ENCODE data around the gene HLA-DMA.
A peak's percentile ranks its signal among the peaks of the same experiment; 100 is the strongest.
"Not testable (repeated sequence)": the region's sequence is repeated elsewhere in the genome, so short reads cannot be mapped to it uniquely, and the experiment has no call there.

Gene HLA-DMA

DNA sequence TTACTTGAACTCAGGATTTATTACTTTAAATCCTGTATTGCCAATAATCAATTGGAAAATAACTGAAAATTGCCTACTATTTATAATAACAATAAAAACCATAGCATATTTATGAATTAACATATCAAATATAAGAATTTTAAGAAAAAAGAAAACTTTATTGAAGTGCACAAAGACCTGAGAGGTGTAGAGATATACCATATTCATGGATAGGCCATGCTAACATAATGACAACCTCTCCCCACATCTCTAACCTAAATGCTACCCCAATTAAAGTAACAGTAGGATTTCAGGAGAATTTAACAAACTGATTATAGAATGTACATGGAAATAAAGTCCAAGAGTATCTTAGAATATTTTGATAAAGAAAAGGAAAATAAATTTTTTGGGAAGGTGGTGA lies 6.9 kb downstream of the HLA-DMA start:
- no peak overlapping the region for H2AFZ ChIP-seq (ENCODE audit: low read depth, low read length, severe bottlenecking)
- H3K27ac ChIP-seq (ENCODE audit: low read depth, low read length), result peak overlapping the region; percentile 97
- H3K9ac ChIP-seq (ENCODE audit: low read length), result peak overlapping the region; percentile 63
- H3K9me3 ChIP-seq (ENCODE audit: insufficient read depth, low read length), result no peaks in the 10 kb centered on the region
- no peaks in the 10 kb centered on the region for H3K27me3 ChIP-seq (ENCODE audit: low read length)
- H3K79me2 ChIP-seq (ENCODE audit: insufficient read depth, low read length), result peaks cover 38% of the 10 kb centered on the region; the same call in 1 of the 2 replicates
- peaks cover 7% of the 10 kb centered on the region; the same call in 1 of the 2 replicates for H3K36me3 ChIP-seq (ENCODE audit: low read length)
- no peaks in the 10 kb centered on the region for H4K20me1 ChIP-seq (ENCODE audit: low read depth, low read length)
- TF ChIP-seq EZH2phosphoT487 (conservative IDR thresholded peaks at IDR 0.05; ENCODE audit: low read length), result no peak
- TF ChIP-seq, protein P1, sequence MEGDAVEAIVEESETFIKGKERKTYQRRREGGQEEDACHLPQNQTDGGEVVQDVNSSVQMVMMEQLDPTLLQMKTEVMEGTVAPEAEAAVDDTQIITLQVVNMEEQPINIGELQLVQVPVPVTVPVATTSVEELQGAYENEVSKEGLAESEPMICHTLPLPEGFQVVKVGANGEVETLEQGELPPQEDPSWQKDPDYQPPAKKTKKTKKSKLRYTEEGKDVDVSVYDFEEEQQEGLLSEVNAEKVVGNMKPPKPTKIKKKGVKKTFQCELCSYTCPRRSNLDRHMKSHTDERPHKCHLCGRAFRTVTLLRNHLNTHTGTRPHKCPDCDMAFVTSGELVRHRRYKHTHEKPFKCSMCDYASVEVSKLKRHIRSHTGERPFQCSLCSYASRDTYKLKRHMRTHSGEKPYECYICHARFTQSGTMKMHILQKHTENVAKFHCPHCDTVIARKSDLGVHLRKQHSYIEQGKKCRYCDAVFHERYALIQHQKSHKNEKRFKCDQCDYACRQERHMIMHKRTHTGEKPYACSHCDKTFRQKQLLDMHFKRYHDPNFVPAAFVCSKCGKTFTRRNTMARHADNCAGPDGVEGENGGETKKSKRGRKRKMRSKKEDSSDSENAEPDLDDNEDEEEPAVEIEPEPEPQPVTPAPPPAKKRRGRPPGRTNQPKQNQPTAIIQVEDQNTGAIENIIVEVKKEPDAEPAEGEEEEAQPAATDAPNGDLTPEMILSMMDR (IDR thresholded peaks at IDR 0.05; ENCODE audit: insufficient read depth, low read length, poor library complexity, severe bottlenecking), result no peak
- peak overlapping the region; percentile 72 for H3K4me2 ChIP-seq (ENCODE audit: low read depth, low read length, poor library complexity, severe bottlenecking)
- peaks cover 88% of the 10 kb centered on the region for H3F3A ChIP-seq (ENCODE audit: insufficient read depth)
- peak overlapping the region; percentile 33 for H3K4me3 ChIP-seq (ENCODE audit: insufficient read depth, low read length, poor library complexity, severe bottlenecking)
- no peaks in the 10 kb centered on the region for H3K9me2 ChIP-seq (replicated peaks; ENCODE audit: insufficient read depth, low read length)

GRCh38 chr6:32945108-32945760 lies 7.7 kb downstream of the HLA-DMA start:
- Histone ChIP-seq H3K36me3 (ENCODE audit: low read length) (peaks cover 7% of the 10 kb centered on the region; the same call in 1 of the 2 replicates), H3K4me2 (ENCODE audit: low read depth, low read length, poor library complexity, severe bottlenecking) (peak overlapping the region; percentile 72), H3K79me2 (ENCODE audit: insufficient read depth, low read length) (peaks cover 38% of the 10 kb centered on the region), H3K27ac (ENCODE audit: low read depth, low read length) (peak overlapping the region; percentile 97), H4K20me1 (ENCODE audit: low read depth, low read length) (no peaks in the 10 kb centered on the region), H3K9me3 (ENCODE audit: insufficient read depth, low read length) (no peaks in the 10 kb centered on the region), H3K27me3 (ENCODE audit: low read length) (no peaks in the 10 kb centered on the region), H3K9me2 (replicated peaks; ENCODE audit: insufficient read depth, low read length) (no peaks in the 10 kb centered on the region), H3F3A (ENCODE audit: insufficient read depth) (peaks cover 84% of the 10 kb centered on the region), H2AFZ (ENCODE audit: low read depth, low read length, severe bottlenecking) (no peak overlapping the region), H3K9ac (ENCODE audit: low read length) (peak overlapping the region; percentile 63), H3K4me3 (ENCODE audit: insufficient read depth, low read length, poor library complexity, severe bottlenecking) (peak overlapping the region; percentile 40)
- TF ChIP-seq, protein P1 (IDR thresholded peaks at IDR 0.05; ENCODE audit: insufficient read depth, low read length, poor library complexity, severe bottlenecking), result no peak
- TF ChIP-seq EZH2phosphoT487 (conservative IDR thresholded peaks at IDR 0.05; ENCODE audit: low read length), result no peak

DNA sequence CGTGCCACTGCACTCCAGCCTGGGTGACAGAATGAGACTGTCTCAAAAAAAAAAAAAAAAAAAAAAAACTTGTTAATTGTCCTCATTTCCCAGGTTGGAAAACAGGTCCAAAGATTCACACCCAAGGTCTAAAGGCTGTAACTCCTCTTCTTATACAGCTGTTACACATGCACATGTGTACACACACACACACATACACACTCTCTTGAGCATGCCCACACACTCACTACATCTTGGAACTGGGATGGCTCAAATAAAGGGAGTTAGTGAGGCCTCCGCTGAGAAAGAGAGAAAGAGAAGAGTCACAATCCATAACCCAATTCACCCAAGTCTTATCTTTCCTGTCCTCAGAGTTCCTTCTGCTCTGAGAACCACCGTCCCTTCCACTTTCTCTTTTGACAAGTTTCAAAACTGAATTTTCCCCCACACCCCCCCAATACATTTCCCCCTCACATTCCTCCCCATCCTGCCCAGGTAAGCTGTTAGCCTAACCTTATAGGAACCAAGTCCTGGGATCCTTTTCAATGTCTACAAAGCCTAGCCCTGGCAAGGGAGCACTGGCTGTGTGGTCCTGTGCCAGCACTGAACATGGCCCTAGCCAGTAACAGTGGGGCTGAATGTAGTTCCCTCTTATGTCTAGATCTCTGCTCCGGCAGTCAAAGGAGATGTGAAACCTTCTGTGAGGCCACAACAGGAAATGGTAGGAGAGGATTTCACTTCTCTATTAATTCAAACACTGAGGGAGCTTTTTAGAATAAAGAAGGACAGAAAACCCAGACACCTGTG lies 8.8 kb downstream of the HLA-DMA start:
- Histone ChIP-seq H3K4me3 (ENCODE audit: insufficient read depth, low read length, poor library complexity, severe bottlenecking) (peak overlapping the region; percentile 46), H3K9me2 (replicated peaks; ENCODE audit: insufficient read depth, low read length) (no peaks in the 10 kb centered on the region), H3K9ac (ENCODE audit: low read length) (peak overlapping the region; percentile 63), H4K20me1 (ENCODE audit: low read depth, low read length) (no peaks in the 10 kb centered on the region), H3K27ac (ENCODE audit: low read depth, low read length) (peak overlapping the region; percentile 97), H3K4me2 (ENCODE audit: low read depth, low read length, poor library complexity, severe bottlenecking) (peak overlapping the region; percentile 72), H3K36me3 (ENCODE audit: low read length) (peaks cover 7% of the 10 kb centered on the region; the same call in 1 of the 2 replicates), H3K79me2 (ENCODE audit: insufficient read depth, low read length) (peaks cover 38% of the 10 kb centered on the region), H2AFZ (ENCODE audit: low read depth, low read length, severe bottlenecking) (no peak overlapping the region), H3F3A (ENCODE audit: insufficient read depth) (peaks cover 80% of the 10 kb centered on the region), H3K9me3 (ENCODE audit: insufficient read depth, low read length) (no peaks in the 10 kb centered on the region), H3K27me3 (ENCODE audit: low read length) (no peaks in the 10 kb centered on the region)
- TF ChIP-seq, protein P1 (IDR thresholded peaks at IDR 0.05; ENCODE audit: insufficient read depth, low read length, poor library complexity, severe bottlenecking), result no peak
- no peak for TF ChIP-seq EZH2phosphoT487 (conservative IDR thresholded peaks at IDR 0.05; ENCODE audit: low read length)

DNA sequence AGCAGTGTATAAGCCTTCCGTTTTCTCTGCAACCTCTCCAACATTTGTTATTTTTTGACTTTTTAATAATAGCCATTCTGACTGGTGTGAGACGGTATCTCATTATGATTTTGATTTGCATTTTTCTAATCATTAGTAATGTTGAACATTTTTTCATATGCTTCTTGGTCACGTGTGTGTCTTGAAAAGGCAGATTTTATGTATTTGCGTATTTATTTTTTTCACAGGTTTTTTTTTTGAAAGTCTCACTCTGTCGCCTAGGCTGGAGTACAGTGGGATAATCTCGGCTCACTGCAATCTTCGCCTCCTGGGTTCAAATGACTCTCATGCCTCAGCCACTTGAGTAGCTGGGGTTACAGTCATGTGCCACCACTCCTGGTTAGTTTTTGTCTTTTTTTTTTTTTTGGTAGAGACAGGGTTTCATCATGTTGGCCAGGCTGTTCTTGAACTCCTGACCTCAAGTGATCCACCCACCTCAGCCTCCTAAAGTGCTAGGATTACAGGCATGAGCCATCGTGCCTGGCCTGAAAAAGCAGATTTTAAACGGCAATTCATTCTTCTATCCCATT lies 10.3 kb downstream of the HLA-DMA start:
- not testable (repeated sequence) for H3K9me2 ChIP-seq (replicated peaks; ENCODE audit: insufficient read depth, low read length); H2AFZ ChIP-seq (ENCODE audit: low read depth, low read length, severe bottlenecking); H3K27me3 ChIP-seq (ENCODE audit: low read length); H3K9me3 ChIP-seq (ENCODE audit: insufficient read depth, low read length); H4K20me1 ChIP-seq (ENCODE audit: low read depth, low read length)
- Histone ChIP-seq H3K36me3 (ENCODE audit: low read length) (peaks cover 17% of the 10 kb centered on the region), H3K79me2 (ENCODE audit: insufficient read depth, low read length) (peaks cover 44% of the 10 kb centered on the region), H3K4me2 (ENCODE audit: low read depth, low read length, poor library complexity, severe bottlenecking) (peak overlapping the region; percentile 72), H3F3A (ENCODE audit: insufficient read depth) (peaks cover 80% of the 10 kb centered on the region), H3K27ac (ENCODE audit: low read depth, low read length) (peak overlapping the region; percentile 97), H3K4me3 (ENCODE audit: insufficient read depth, low read length, poor library complexity, severe bottlenecking) (peak overlapping the region; percentile 46), H3K9ac (ENCODE audit: low read length) (peak overlapping the region; percentile 63)

All from SU-DHL-6 (cell line).